HG02970 (cell line): ENCODE measurements around the gene HCAR3.
"Not testable (repeated sequence)": the region's sequence is repeated elsewhere in the genome, so short reads cannot be mapped to it uniquely, and the experiment has no call there.

Source experiments
- ATAC-seq: cut with Tn5 transposase; IDR thresholded peaks from one replicate; pipeline ENCODE4 v1.9.1; 2021; ENCODE audit warnings: mild to moderate bottlenecking, moderate library complexity, moderate number of reproducible peaks; ENCODE audit not compliant: unreplicated experiment, low FRiP score

Gene HCAR3

GRCh38 chr12:122724641-122725243, 8.1 kb upstream of the HCAR3 start:
- no peak for ATAC-seq

DNA sequence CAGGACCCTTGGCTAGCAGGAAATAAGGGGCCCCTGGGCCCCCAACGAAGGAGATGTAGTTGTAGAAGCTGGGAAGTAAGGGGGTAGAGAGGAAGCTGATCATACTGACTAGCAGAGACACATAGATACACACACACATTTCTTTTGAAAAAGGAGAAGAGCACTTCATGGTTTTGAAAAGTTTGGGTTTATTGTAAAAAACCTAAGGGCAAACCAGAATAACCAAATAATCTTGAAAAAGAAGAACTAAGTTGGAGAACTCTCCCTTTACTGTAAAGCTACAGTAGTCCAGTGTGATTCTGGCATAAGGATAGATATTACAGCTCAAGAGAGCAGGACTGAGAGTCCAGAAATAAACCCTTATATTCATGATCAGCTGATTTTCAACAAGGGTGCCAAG, 5.8 kb upstream of the HCAR3 start:
- ATAC-seq, result no peak

DNA sequence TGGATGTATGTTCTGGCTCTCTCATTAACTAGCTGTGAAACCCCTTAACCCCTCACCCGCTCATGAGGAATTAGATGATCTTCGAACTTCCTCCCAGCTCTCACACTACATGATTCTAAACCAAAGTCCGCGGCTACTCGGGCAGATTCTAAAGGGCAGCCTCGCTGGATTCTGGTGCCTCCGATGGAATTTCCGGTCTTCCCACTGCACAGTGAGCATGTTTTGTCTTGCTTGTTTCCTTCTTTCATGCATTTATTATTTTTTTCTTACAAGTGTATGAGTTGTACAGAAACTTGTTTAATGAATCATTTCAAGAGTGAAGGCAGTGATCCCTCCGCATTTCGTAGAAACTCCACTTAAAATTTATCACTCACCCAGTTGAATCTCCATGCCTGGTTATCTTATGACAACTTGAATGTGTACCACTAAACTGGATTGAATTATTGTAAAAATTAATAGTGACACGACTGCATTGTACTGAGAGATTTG, 4.5 kb upstream of the HCAR3 start:
- ATAC-seq, result no peak

DNA sequence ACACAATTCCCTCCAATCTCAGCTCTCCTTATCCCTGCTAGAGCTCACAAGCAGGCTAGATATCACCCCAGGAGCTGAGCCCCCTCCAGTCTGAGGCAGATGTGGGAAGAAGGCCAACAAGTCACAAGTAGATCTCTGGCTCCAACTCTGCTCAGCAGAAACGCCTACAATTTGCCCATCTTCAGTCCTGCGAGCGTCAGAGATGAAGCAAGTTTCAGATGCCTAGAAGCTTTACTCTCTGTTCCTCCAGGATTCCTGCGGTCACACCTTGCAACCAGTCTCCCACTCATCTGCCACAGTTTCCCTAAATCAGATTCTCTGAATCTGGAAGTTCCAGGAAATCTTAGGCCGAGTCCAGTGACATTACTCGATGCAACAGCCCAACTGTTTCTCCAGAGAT, 1.4 kb downstream of the HCAR3 start:
- ATAC-seq, result not testable (repeated sequence)

DNA sequence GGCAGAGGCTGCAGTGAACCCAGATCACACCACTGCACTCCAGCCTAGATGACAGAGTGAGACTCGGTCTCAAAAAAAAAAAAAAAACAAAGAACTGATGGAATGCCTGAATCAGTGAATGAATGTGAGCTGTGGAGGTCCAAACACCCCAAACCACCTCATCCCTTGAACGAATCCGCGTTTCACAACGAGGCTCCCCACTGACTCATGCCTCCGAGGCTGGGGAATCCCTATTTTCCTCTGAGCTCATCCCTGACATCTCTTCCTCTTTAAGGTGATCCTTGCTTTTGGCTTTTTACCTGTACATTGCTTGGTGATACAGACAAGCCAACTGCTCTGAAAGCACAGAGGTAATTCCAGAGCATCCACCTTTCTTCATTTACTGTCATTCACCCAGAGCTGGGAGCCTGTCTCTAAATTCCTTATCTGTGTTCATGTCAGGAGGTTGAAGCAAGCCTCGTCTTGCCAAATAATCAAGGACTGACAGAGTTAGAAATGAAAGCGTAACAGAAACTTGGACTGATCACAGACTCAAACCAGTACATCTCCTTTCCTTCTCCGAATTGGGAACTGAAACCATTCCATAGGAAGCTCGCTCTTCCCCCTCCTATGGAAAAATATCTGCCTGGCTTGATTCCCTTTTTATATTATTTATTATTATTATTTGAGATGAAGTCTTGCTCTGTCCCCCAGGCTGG, 3.0 kb downstream of the HCAR3 start:
- ATAC-seq, result not testable (repeated sequence)

DNA sequence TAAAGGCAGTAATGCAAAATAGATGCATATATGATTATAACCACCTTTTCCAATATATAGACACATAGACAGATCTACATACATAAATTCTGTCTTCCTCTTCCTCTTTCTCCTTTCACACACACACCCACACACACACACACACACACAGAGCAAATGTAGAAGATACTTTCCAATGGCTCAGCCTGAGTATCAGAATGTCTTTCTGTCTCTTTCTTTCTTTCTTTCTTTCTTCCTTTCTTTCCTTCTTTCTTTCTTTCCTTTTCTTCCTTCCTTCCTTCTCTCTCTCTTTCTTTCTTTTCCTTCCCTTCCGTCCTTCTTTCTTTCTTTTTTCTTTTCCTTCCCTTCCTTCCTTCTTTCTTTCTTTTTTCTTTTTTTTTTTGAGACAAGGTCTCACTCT, 5.3 kb downstream of the HCAR3 start:
- ATAC-seq, result not testable (repeated sequence)

GRCh38 chr12:122710341-122710740, 6.3 kb downstream of the HCAR3 start:
- not testable (repeated sequence) for ATAC-seq

DNA sequence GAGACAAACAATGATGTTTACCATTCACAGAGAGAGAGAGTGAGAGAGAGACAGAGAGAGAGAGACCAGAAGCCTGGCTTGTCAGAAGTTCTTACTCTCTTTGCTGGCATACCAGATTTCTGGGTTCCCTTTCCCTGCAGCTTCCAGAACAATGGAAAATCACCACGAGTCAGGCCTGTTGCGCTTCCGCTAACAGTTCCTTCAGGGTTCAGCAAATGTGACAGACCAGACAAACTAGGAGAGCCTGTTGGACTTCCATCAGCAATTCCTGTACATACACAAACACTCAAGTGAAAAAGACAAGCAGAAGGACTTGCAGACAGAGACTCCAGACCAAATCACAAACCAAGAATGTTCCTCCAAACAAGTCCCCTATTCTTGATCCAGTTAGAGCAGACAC, 7.3 kb downstream of the HCAR3 start:
- not testable (repeated sequence) for ATAC-seq

DNA sequence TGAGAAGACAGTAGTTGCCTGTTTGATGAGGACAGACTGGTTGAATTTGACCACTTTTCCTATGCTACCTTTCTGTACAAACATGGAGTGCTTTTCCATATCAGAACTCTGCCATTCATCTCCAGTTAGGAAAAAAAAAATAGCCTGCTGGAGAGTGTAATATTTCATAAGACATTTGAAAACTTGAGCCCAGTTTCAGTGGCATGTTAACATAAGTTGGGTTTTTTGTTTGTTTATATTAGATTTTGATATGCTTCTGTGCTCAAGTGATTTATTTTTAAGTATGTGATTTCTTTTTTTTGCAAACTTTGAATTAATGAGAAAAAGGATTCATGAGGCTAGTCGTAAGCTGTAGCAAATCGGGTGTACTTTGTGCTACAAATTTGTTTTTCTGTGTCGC, 12.8 kb downstream of the HCAR3 start:
- not testable (repeated sequence) for ATAC-seq

DNA sequence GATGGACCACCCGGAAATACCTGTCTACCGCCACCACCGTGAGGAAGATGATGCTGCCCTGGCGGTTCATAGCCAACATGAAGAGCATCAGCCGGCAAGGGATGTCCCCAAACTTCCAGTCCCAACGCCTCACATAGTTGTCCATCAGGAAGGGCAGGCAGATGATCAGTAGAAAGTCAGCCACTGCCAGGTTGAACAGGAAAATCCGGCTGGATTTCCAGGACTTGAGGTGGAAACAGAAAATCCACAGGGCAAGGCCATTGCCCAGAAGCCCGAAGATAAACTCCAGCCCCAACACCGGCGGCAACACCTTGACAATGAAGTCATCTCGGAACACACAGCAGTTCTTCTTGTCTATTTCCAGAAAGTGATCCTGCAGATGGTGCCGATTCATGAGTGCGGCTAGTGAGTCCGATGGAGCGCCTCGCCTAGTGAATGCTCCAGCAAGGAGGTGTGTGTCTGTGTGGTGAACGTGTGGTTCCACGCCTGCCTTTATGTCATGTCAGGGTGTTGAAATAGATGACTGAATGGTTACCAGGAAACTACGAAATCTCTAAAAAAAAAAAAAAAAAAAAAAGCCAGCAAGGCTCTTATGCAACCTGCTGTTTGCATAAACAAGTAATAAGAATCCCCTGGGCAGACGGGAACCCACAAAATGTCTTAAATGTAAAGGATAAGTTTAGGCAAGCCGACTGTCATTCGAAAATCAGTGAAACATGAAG, 13.6 kb downstream of the HCAR3 start, which contains the start of gene HCAR2:
Gene HCAR2, minus strand, starts transcription at position 468 of the 722 bp plus-strand sequence. Its CDS starts 74 bp downstream, at position 394.
- ATAC-seq, result not testable (repeated sequence)

DNA sequence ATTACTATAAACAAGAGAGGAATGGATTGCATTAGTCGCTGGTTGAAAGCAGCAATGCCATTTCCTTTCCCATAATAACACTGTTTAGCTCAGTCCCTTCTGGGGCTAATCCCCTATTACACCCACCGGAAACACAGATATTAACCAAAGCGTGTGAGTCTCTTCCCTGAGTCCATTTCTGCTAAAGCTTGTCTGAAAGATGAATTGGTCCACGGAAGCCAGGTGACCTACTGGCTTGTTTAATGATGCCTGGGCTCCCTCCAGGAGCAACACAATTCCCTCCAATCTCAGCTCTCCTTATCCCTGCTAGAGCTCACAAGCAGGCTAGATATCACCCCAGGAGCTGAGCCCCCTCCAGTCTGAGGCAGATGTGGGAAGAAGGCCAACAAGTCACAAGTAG, 15.1 kb downstream of the HCAR3 start:
- ATAC-seq, result not testable (repeated sequence)

GRCh38 chr12:122700038-122700710, 16.4 kb downstream of the HCAR3 start:
- ATAC-seq, result not testable (repeated sequence)

GRCh38 chr12:122696922-122697321, 19.7 kb downstream of the HCAR3 start:
- not testable (repeated sequence) for ATAC-seq

- no peak for ATAC-seq
These were observed 25.0 kb downstream of the HCAR3 start for GRCh38 chr12:122691566-122691965.

DNA sequence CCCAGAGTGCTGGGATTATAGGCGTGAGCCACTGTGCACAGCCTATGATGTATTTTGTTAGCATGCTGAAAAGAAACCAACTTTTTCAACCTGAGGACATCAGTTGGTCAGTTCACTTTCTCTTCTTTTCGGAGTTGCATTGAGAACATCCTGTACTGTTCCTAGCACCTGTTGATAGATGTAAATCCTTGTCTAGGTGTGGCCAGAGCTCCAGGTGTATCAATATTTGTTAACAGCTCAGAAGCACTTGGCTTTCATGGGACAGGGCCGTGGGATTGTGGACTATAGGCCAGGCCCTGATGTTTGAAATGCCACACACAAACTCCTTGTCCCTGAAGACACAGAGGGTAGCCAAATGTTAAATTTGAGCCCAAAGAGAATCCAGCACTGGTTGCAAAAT, 28.3 kb downstream of the HCAR3 start:
- no peak for ATAC-seq

- ATAC-seq, result no peak
These were observed 29.5 kb downstream of the HCAR3 start for GRCh38 chr12:122687086-122687485.

DNA sequence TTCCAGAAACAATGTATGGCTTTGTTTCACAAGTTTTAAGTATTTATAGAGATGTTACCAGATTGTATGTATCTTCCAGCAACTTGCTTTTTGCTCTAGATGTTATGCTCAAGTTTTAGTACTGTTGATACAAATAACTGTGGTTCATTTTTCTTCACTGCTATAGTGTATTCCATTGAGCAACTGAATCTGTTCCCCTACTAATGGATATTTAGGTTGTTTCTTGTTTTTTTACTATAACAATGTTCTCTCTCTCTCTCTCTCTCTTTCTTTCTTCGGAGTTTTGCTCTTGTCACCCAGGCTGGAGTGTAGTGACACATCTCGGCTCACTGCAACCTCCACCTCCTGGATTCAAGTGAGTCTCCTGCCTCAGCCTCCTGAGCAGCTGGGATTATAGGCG, 30.1 kb downstream of the HCAR3 start:
- ATAC-seq, result no peak

DNA sequence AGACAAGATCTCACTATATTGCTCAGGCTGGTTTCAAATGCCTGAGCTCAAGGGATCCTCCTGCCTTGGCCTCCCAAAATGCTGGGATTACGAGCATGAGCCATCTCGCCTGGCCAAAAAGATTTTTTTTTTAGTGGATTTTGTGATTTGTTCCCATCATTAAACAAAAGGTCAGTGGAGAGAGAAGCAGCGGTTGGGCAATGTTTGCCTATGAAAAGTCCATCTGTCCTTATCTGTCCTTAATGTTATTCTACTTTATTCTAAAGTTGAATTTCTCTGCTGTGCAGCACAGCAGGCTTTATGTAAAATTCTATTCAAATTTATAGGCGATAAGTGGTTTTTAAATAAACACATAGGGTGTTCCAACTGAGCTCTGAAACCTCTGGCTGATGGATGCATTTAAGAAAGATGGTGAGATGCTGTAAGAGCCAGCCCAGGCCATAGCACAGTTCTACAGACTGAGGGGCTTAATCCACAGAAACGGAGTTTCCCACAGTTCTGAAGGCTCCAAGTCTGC, 32.3 kb downstream of the HCAR3 start:
- no peak for ATAC-seq

GRCh38 chr12:122681814-122682213, 34.8 kb downstream of the HCAR3 start:
- ATAC-seq, result no peak

DNA sequence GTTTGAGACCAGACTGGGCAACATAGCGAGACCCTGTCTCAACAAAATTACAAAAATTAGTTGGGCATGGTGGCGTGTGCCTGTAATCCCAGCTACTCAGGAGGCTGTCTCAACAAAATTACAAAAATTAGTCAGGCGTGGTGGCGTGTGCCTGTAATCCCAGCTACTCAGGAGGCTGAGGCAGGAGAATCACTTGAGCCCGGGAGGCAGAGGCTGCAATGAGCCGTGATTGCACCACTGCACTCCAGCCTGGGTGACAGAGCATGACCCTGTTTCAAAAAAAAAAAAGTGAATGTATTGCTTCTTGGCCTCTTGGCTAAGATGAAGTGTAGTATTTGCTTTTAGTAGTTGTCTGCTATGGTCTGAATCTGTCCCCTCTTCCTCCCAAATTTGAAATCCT, 35.6 kb downstream of the HCAR3 start:
- ATAC-seq, result not testable (repeated sequence)
